Keratinocyte (primary cell): ENCODE data around the gene DNAJC18. TPM values are rescaled to one million over a fixed set of nuclear protein-coding genes. Genes with fewer than 3 reads are reported as not detected.

Source experiments
- DNase-seq: peaks from one replicate; pipeline ENCODE4 v3.0.0-alpha.2; 2011; ENCODE audit warnings: low read depth, missing footprints, low spot score
- FAIRE-seq: peaks from 2 replicates; lab custom pipeline; 2011; peaks lifted over from hg19 to GRCh38; lab: Jason Lieb, UNC
- H2AFZ ChIP-seq: 2 replicates; pipeline ENCODE4 v1.6.0; 2012; ENCODE audit warnings: low read length, control low read depth, inconsistent platforms; ENCODE audit not compliant: control insufficient read depth
- H3K27ac ChIP-seq: 2 replicates; pipeline ENCODE4 v1.5.1; 2011; ENCODE audit warnings: low read length; ENCODE audit not compliant: control insufficient read depth, insufficient read depth
- H3K27me3 ChIP-seq: 3 replicates; pipeline ENCODE4 v1.6.0; 2011; ENCODE audit warnings: low read length; ENCODE audit not compliant: control insufficient read depth, insufficient read depth; ENCODE audit errors: extremely low read depth
- H3K36me3 ChIP-seq, 2 experiments: 2 replicates in 1 of 2; 3 replicates in 1 of 2; pipeline ENCODE4 v1.5.1; 2011; ENCODE audit warnings: low read length in 2 of 2, mild to moderate bottlenecking in 1 of 2; ENCODE audit not compliant: control insufficient read depth in 2 of 2, insufficient read depth in 2 of 2; ENCODE audit errors: extremely low read depth in 1 of 2
- H3K4me1 ChIP-seq: 3 replicates; pipeline ENCODE4 v1.5.1; 2011; ENCODE audit warnings: low read length; ENCODE audit not compliant: control insufficient read depth, insufficient read depth; ENCODE audit errors: extremely low read depth
- H3K4me2 ChIP-seq: 3 replicates; pipeline ENCODE4 v1.6.0; 2011; ENCODE audit warnings: low read depth, low read length; ENCODE audit not compliant: control insufficient read depth, insufficient read depth; ENCODE audit errors: extremely low read depth
- H3K4me3 ChIP-seq, 3 experiments: fragments of 200-600 bp in 1 of 3; sonication (generic) in 1 of 3; 2 replicates in 2 of 3; 3 replicates in 1 of 3; pipeline ENCODE4 v1.5.1; 2011 to 2016; ENCODE audit warnings: low read length in 3 of 3, mild to moderate bottlenecking in 3 of 3, control low read depth in 2 of 3, inconsistent platforms in 1 of 3, low read depth in 1 of 3, mixed read lengths in 1 of 3, mixed run types in 1 of 3, moderate library complexity in 1 of 3; ENCODE audit not compliant: control insufficient read depth in 2 of 3, insufficient read depth in 2 of 3; ENCODE audit errors: extremely low read depth in 1 of 3
- H3K79me2 ChIP-seq: 2 replicates; pipeline ENCODE4 v1.6.0; 2012; ENCODE audit warnings: low read length; ENCODE audit not compliant: control insufficient read depth, insufficient read depth
- H3K9ac ChIP-seq: 3 replicates; pipeline ENCODE4 v1.6.0; 2011; ENCODE audit warnings: low read length; ENCODE audit not compliant: control insufficient read depth, insufficient read depth; ENCODE audit errors: extremely low read depth
- H3K9me1 ChIP-seq: 3 replicates; pipeline ENCODE4 v1.6.0; 2011; ENCODE audit warnings: low read length; ENCODE audit not compliant: control insufficient read depth, insufficient read depth; ENCODE audit errors: extremely low read depth
- H3K9me3 ChIP-seq: 2 replicates; pipeline ENCODE4 v1.5.1; 2012; ENCODE audit warnings: low read depth, low read length; ENCODE audit not compliant: control insufficient read depth
- H4K20me1 ChIP-seq: 3 replicates; pipeline ENCODE4 v1.6.0; 2011; ENCODE audit warnings: low read length; ENCODE audit not compliant: control insufficient read depth, insufficient read depth; ENCODE audit errors: extremely low read depth
- EZH2 ChIP-seq: IDR thresholded peaks from one replicate; pipeline ENCODE4 v1.6.1; 2012; ENCODE audit warnings: inconsistent platforms, mild to moderate bottlenecking, low read length, moderate library complexity
- dilution Hi-C: fragments of 300-500 bp; cut with MboI; formaldehyde crosslinking; loops from one replicate; pipeline ENCODE4 v1.7.0; 2020; ENCODE audit warnings: low sequenced_read_pairs; ENCODE audit not compliant: extremely low pct_ligation_motif_present
- polyA plus RNA-seq, 5 experiments: library from polyadenylated mRNA; depleted of rRNA in 3 of 5; stranded (reverse) in 3 of 5; stranded (forward) in 1 of 5; unstranded in 1 of 5; fragments of >200 nt; gene quantifications; 1 replicate in 1 of 5; 2 replicates in 3 of 5; 3 replicates in 1 of 5; pipeline versions ENCODE4 v1.2.1 to v1.2.3, GENCODE V29; 2011 to 2012; ENCODE audit warnings: missing spikeins in 2 of 5, low read depth in 1 of 5, low replicate concordance in 1 of 5
- TF ChIP-seq, protein P1 (sequence below), 3 experiments: IDR thresholded peaks in 1 of 3; conservative IDR thresholded peaks in 1 of 3; optimal IDR thresholded peaks in 1 of 3; 2 replicates in 2 of 3; 3 replicates in 1 of 3; pipeline versions ENCODE3 to v1.5.1; 2011; ENCODE audit warnings: low read length in 3 of 3, mild to moderate bottlenecking in 3 of 3, moderate library complexity in 2 of 3, control low read depth in 1 of 3, inconsistent platforms in 1 of 3; ENCODE audit not compliant: insufficient read depth in 2 of 3; ENCODE audit errors: extremely low read depth in 1 of 3

Gene DNAJC18
- polyA plus RNA-seq, 1 donor (not counting 4 experiments of a cell fraction or from before 2014, with no cell fraction given) = 6.6 TPM

- no peak overlapping the region for H3K4me3 ChIP-seq
- no peaks in the 10 kb centered on the region for H3K27me3 ChIP-seq
- no peaks in the 10 kb centered on the region for H3K9me3 ChIP-seq
- dilution Hi-C loops = no loop called here
- H3K4me1 ChIP-seq = peaks cover 3% of the 10 kb centered on the region
- no peak overlapping the region for H2AFZ ChIP-seq
- no peaks in the 10 kb centered on the region for H3K36me3 ChIP-seq
- H3K4me2 ChIP-seq = no peak overlapping the region
- no peak overlapping the region for H3K9ac ChIP-seq
- TF ChIP-seq, protein P1, sequence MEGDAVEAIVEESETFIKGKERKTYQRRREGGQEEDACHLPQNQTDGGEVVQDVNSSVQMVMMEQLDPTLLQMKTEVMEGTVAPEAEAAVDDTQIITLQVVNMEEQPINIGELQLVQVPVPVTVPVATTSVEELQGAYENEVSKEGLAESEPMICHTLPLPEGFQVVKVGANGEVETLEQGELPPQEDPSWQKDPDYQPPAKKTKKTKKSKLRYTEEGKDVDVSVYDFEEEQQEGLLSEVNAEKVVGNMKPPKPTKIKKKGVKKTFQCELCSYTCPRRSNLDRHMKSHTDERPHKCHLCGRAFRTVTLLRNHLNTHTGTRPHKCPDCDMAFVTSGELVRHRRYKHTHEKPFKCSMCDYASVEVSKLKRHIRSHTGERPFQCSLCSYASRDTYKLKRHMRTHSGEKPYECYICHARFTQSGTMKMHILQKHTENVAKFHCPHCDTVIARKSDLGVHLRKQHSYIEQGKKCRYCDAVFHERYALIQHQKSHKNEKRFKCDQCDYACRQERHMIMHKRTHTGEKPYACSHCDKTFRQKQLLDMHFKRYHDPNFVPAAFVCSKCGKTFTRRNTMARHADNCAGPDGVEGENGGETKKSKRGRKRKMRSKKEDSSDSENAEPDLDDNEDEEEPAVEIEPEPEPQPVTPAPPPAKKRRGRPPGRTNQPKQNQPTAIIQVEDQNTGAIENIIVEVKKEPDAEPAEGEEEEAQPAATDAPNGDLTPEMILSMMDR (optimal IDR thresholded peaks at IDR 0.05 in 1 of 3, IDR thresholded peaks at IDR 0.05 in 1 of 3, conservative IDR thresholded peaks at IDR 0.05 in 1 of 3; ENCODE audit: extremely low read depth in 1 of 3, insufficient read depth in 2 of 3, low read length in 3 of 3) = no peak
- TF ChIP-seq EZH2 = no peak
- no peaks in the 10 kb centered on the region for H3K9me1 ChIP-seq
- H4K20me1 ChIP-seq = no peaks in the 10 kb centered on the region
- H3K27ac ChIP-seq = no peak overlapping the region
- H3K79me2 ChIP-seq = no peaks in the 10 kb centered on the region
- no peak for DNase-seq
- no peak for FAIRE-seq
Observed at GRCh38 chr5:139461698-139462097, 22.4 kb upstream of the DNAJC18 start.

DNA sequence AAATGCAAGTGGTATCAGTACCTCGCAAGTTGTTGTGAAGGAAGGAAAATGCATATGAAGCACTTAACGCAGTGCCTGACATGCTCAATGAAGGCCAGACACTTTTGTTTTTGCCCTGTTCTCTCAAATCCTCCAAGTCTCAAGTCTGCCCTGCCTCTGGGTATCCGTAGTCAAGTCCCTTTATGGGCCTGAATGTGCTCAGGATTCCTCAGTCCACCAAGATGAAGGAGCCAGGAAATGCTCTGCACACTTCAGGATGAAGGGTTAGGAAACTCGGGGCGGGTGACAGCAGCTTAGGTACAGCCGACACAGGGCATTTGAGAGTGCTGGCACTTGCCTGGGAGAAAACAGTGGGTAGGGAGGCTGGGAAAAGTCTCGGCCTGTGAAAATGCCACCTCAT, 21.9 kb upstream of the DNAJC18 start:
- DNase-seq (no peak), FAIRE-seq (no peak)
- Histone ChIP-seq H3K36me3 (no peaks in the 10 kb centered on the region), H3K9me3 (no peaks in the 10 kb centered on the region), H3K4me2 (no peak overlapping the region), H3K27ac (no peak overlapping the region), H3K79me2 (no peaks in the 10 kb centered on the region), H3K9ac (no peak overlapping the region), H3K9me1 (no peaks in the 10 kb centered on the region), H3K4me3 (no peak overlapping the region), H4K20me1 (no peaks in the 10 kb centered on the region), H3K4me1 (peaks cover 3% of the 10 kb centered on the region), H3K27me3 (no peaks in the 10 kb centered on the region), H2AFZ (no peak overlapping the region)
- dilution Hi-C loops = no loop called here
- TF ChIP-seq, protein P1 (optimal IDR thresholded peaks at IDR 0.05 in 1 of 3, IDR thresholded peaks at IDR 0.05 in 1 of 3, conservative IDR thresholded peaks at IDR 0.05 in 1 of 3; ENCODE audit: extremely low read depth in 1 of 3, insufficient read depth in 2 of 3, low read length in 3 of 3) = no peak
- no peak for TF ChIP-seq EZH2
